Esophagus (tissue), 2 donors: ENCODE measurements around the gene ITSN1. TPM values are rescaled to one million over a fixed set of nuclear protein-coding genes. Genes with fewer than 3 reads are reported as not detected.
"Not testable (repeated sequence)": the region's sequence is repeated elsewhere in the genome, so short reads cannot be mapped to it uniquely, and the experiment has no call there.

Experiments
- H3K27ac ChIP-seq, 2 donors: one replicate each; pipeline ENCODE4 v1.5.1; 2013; ENCODE audit warnings: low read depth in 2 of 2, mild to moderate bottlenecking in 2 of 2, inconsistent platforms in 1 of 2, low read length in 1 of 2, moderate library complexity in 1 of 2
- H3K27me3 ChIP-seq, 2 donors: one replicate each; pipeline ENCODE4 v1.6.1; 2013; ENCODE audit warnings: low read length in 2 of 2, control low read depth in 1 of 2, mild to moderate bottlenecking in 1 of 2; ENCODE audit not compliant: insufficient read depth in 2 of 2, control insufficient read depth in 1 of 2
- H3K36me3 ChIP-seq, 2 donors: one replicate each; pipeline ENCODE4 v1.6.1; 2013; ENCODE audit warnings: low read length in 1 of 2; ENCODE audit not compliant: control insufficient read depth in 2 of 2, insufficient read depth in 2 of 2
- H3K4me1 ChIP-seq, 2 donors: one replicate each; pipeline ENCODE4 v1.6.1; 2013; ENCODE audit warnings: low read length in 1 of 2; ENCODE audit not compliant: control insufficient read depth in 2 of 2, insufficient read depth in 2 of 2
- H3K4me3 ChIP-seq, 2 donors: one replicate each; pipeline ENCODE4 v1.5.1; 2013; ENCODE audit warnings: low read length in 2 of 2, mild to moderate bottlenecking in 2 of 2, low read depth in 1 of 2, moderate library complexity in 1 of 2
- H3K9me3 ChIP-seq, 2 donors: one replicate each; pipeline ENCODE4 v1.6.1; 2013; ENCODE audit warnings: mild to moderate bottlenecking in 2 of 2, low read depth in 1 of 2, low read length in 1 of 2, moderate library complexity in 1 of 2; ENCODE audit not compliant: control insufficient read depth in 2 of 2, insufficient read depth in 1 of 2
- WGBS, 2 donors: extraction: QIAGEN DNeasy Blood & Tissue Kit; methylation state at CpG; one replicate each; pipeline ENCODE4 v1.1.7; 2013; 5-methylcytosine and 5-hydroxymethylcytosine counted together
- polyA plus RNA-seq, 2 donors: library from polyadenylated mRNA; stranded (reverse); fragments of 200-250 nt; gene quantifications; one replicate each; pipeline ENCODE4 v1.2.3, GENCODE V29; 2013
- donor health status: healthy with polysubstance abuse.
- donor health status: Bipolar disorder and iron deficiency.

ITSN1 gene
- polyA plus RNA-seq, 2 donors = 6.6 to 8.9 TPM

DNA sequence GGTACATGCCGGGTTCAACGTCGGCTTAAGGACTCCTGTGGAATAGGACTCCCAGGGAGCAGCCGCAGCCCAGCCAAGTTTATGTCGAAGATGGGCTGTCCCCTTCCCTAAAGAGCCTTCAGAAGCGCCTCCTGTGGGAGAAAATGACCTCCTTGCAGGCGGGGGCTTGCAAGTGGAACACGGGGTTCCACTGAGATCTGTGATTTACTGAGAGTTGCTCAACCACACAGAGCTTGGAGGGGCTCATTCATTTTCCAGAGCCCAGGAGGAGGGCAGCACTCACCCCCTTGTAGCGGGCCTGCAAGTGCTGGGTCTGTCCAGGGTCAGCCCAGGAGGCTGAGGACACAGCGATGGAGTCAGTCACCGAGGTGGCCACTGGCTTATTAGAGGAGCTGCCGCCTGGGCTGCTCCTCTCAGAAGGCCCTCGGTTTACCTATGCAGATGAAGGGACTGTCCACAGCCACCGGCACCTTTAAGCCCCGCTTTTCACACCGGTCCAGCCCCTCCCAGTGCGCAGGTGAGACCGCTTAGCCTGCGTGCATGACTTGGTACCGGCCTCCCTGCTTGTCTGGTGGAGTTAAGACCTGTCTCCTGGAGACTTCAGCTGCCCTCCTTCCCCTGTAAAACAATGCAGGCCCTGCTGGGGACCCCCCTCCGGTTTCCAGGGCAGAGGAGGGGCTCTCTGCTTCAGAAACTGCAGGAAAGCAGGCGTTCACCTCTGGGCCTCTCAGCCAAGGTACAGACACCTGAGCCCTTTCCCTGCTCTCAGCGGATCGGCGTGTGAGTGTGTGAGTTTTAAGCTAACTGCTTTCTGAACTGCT lies 215.8 kb downstream of the ITSN1 start:
- H3K4me1 ChIP-seq = no peaks in the 10 kb centered on the region
- H3K4me3 ChIP-seq = no peak overlapping the region
- H3K36me3 ChIP-seq = no peaks in the 10 kb centered on the region
- H3K27ac ChIP-seq = no peak overlapping the region
- no peaks in the 10 kb centered on the region for H3K9me3 ChIP-seq
- H3K27me3 ChIP-seq = no peaks in the 10 kb centered on the region
- WGBS, 2 donors = 81 to 84% methylated on average over 25 of the region's 25 CpGs

DNA sequence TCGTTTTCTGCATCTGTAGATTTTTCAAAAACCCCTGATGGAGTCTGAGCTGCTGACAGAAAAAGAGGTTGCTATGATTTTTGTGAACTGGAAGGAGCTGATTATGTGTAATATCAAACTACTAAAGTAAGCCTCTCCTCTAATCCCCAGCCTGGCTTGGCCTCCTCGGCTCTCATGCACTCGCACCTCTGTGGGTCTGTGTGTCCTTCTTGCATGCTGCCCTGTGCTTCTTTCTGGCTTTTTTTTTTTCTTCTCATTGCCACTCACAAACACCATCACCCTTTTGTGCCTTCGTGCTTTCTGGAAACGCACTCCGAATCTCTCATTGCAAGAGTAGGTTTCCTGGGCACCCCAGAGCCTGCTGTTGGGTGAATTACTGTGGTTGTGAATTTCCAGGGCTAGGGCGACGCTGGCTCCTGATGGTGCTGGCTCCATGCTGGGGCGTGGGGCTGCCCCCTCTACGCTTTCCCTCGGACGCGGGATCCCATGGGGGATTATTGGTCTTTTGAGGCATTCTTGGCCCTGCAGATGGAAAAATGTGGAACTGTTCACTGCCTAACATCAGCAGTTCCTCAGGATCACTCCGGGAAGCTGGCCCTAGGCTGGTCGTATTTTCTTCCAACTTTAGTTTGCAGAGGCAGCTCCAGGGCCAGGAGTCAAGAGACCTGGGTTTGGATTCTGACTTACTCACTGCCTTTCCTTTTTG lies 216.5 kb downstream of the ITSN1 start:
- WGBS, 2 donors = 67 to 75% methylated on average over 15 of the region's 15 CpGs
- no peaks in the 10 kb centered on the region for H3K36me3 ChIP-seq
- no peak overlapping the region for H3K4me3 ChIP-seq
- no peak overlapping the region for H3K27ac ChIP-seq
- no peaks in the 10 kb centered on the region for H3K9me3 ChIP-seq
- H3K27me3 ChIP-seq = no peaks in the 10 kb centered on the region
- H3K4me1 ChIP-seq = no peaks in the 10 kb centered on the region

DNA sequence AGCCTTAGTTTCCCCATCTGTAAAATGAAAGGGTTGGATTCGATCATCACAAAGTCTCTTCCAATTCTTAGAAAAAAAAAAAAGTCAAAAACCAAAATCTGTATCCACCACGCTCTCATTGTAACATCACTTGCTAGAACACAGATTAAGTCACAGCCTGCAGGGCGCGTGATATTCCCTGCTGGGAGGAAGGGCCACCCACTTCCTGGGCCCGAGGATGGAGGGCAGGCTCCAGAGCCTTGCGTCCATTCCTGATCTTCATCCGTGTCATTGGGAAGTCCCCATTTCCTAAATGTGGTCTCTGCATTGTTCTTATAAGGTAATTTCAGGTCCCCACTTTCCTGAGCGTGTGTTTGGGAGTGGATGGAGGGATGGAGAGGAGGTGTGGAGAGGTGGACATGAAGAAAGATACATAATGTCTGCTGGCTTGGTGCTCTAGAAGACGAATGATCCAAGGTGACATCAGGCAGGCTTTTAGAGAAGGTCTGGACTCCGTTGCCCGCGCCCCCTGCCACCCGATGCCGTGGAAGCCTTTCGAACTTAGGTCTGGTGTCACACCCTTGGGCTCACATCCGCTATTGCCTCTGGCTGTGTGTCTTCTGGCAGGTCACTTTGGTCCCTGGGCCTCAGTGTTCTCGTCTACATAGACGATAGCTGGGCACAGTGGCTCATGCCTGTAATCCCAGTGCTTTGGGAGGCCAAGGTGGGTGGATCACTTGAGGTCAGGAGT lies 217.2 kb downstream of the ITSN1 start:
- no peaks in the 10 kb centered on the region for H3K4me1 ChIP-seq
- no peaks in the 10 kb centered on the region for H3K36me3 ChIP-seq
- WGBS, 2 donors = 85 to 92% methylated on average over 18 of the region's 18 CpGs
- H3K27ac ChIP-seq = no peak overlapping the region
- no peaks in the 10 kb centered on the region for H3K27me3 ChIP-seq
- H3K4me3 ChIP-seq = no peak overlapping the region
- no peaks in the 10 kb centered on the region for H3K9me3 ChIP-seq

DNA sequence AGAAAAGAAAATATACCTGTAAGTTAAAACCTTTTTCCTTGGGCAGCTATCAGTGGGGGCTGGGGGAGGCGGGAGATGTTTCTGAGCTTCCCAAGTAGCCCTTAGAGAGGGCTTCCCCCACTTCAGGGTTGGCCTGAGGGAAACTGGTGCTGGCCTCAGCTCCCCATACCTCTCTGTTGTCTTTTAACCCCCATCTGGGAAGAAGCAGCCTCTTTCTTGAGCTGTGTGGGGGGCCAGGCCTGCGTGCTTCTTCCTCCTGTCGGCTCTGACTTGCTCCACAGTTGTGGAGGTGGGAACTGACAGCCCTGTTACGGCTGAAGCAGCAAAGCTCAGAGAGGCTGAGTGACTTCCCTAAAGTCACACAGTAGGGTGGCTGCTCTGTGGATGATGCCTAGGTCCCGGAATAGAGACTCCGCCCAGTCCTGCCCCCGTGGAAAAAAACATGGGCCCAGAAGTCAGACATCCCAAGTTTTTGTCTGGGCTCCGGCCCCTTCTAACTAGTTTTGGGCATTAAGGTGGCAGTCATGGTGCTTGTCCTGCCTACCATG lies 218.1 kb downstream of the ITSN1 start:
- no peaks in the 10 kb centered on the region for H3K9me3 ChIP-seq
- no peak overlapping the region for H3K27ac ChIP-seq
- H3K4me1 ChIP-seq = no peaks in the 10 kb centered on the region
- no peaks in the 10 kb centered on the region for H3K27me3 ChIP-seq
- 94% methylated on average over 8 of the region's 8 CpGs for WGBS, 2 donors
- no peaks in the 10 kb centered on the region for H3K36me3 ChIP-seq
- H3K4me3 ChIP-seq = no peak overlapping the region

DNA sequence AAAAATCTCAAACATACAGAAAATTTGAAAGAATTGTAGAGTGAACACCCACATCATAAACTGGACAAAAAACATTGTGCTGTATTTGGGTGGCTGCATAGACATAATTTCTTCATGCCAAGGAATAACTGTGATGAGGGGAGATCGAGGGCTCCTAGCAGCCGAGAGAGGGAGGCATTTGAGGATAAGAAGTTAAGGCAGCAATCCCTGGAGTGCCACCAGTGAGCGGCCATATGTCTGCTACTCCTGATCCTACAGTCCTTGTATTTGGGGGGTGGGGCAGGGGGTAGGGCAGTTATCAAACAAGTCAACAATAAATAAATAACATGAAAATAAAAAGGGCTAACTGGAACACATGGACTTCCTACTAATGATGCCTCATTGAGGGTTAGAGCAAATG lies 218.8 kb downstream of the ITSN1 start:
- Histone ChIP-seq H3K27ac (no peak overlapping the region), H3K4me1 (no peaks in the 10 kb centered on the region), H3K27me3 (no peaks in the 10 kb centered on the region), H3K4me3 (no peak overlapping the region), H3K9me3 (no peaks in the 10 kb centered on the region), H3K36me3 (no peaks in the 10 kb centered on the region)
- WGBS, 2 donors = 93 to 94% methylated on average over 3 of the region's 3 CpGs

DNA sequence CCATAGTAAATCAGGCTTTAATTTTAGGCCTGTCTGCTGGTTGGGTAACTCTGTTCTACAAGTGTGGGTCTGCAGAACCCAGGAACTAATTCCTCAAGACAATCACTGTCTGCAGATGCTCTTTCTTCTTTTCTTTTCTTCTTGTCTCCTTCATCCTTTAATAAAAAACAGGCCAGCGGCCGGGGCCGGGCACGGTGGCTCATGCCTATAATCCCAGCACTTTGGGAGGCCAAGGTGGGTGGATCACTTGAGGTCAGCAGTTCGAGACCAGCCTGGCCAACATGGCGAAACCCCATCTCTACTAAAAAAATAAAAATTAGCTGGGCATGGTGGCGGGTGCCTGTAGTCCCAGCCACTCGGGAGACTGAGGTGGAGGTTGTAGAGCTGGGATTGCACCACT lies 220.9 kb downstream of the ITSN1 start:
- H3K4me3 ChIP-seq, H3K27me3 ChIP-seq, H3K36me3 ChIP-seq, H3K4me1 ChIP-seq, H3K27ac ChIP-seq, H3K9me3 ChIP-seq: not testable (repeated sequence)
- WGBS, 2 donors = 94 to 95% methylated on average over 8 of the region's 8 CpGs

DNA sequence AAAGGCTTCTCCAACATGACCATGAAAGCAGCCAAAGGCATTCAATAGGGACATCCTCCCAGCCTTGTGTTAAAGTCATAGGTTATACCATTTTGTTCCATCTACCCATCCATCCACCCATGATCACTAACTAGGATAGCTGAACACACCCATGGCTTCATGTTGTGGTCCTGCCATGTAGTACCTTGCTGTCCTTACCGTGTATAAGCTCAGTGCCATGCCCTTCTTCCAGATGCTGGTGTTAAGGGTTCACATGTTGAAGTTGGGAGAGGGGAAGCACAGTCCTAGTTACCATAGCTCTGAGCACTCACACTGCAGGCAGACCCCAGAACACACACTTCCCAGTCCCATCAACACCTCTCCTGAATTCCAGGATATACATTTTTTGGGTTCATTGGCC lies 221.8 kb downstream of the ITSN1 start:
- Histone ChIP-seq H3K4me1 (no peaks in the 10 kb centered on the region), H3K27ac (no peak overlapping the region), H3K27me3 (no peaks in the 10 kb centered on the region), H3K9me3 (no peaks in the 10 kb centered on the region), H3K4me3 (no peak overlapping the region), H3K36me3 (no peaks in the 10 kb centered on the region)
- WGBS, 2 donors = 86 to 94% methylated on average over 1 of the region's 1 CpG

DNA sequence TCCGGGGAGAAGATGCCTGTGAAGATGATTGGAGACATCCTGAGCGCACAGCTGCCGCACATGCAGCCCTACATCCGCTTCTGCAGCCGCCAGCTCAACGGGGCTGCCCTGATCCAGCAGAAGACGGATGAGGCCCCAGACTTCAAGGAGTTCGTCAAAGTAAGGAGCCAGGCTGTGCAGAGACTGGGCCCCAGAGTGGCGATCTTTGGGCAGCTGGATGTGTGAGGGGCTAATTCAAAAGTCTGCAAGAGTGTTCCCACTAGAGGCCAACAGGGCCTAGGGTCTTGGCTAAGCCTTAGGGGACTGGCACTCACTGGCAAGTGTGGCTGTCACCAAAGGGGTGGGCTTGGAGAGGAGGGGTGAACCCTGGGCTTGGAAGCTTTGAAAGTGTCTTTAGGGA lies 222.9 kb downstream of the ITSN1 start:
- H3K9me3 ChIP-seq = no peaks in the 10 kb centered on the region
- no peaks in the 10 kb centered on the region for H3K27me3 ChIP-seq
- H3K4me3 ChIP-seq = no peak overlapping the region
- no peaks in the 10 kb centered on the region for H3K4me1 ChIP-seq
- no peak overlapping the region for H3K27ac ChIP-seq
- no peaks in the 10 kb centered on the region for H3K36me3 ChIP-seq
- WGBS, 2 donors = 87 to 91% methylated on average over 9 of the region's 9 CpGs

DNA sequence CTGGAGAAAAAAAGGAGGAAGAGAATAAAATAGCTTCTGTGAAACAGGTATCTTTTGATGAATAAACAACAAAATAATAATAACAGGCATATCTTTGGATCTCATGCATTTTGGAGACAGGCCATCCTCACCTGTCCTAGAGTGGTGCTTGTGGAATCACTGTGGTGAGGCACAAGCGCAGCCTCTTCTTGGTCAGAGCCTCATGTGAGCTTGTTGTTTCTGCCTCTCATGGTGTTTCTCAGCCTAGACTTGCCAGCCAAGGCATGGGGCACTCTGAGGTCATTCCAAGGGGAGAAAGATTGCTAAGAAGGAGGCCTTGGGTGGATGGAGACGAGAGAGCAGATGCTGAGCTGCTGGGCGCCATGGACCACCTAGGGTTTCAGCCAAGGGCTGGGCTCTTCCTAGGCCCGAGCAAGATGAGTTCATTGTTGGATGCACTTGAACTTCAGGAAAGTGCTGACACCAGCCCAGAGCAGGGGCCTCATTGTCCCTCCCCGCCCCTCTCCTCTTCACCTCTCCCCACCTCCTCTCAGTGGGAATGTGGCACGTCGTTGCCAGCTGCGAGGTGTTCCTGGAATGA lies 223.8 kb downstream of the ITSN1 start:
- WGBS, 2 donors = 79 to 84% methylated on average over 8 of the region's 8 CpGs
- no peak overlapping the region for H3K27ac ChIP-seq
- H3K27me3 ChIP-seq = no peaks in the 10 kb centered on the region
- no peak overlapping the region for H3K4me3 ChIP-seq
- H3K36me3 ChIP-seq = no peaks in the 10 kb centered on the region
- no peaks in the 10 kb centered on the region for H3K9me3 ChIP-seq
- H3K4me1 ChIP-seq = no peaks in the 10 kb centered on the region
